GM20000 (cell line): ENCODE measurements around the gene TCF15.

Experiments used
- DNase-seq: peaks from one replicate; pipeline ENCODE4 v3.0.0; 2012; ENCODE audit warnings: low spot score
- TF ChIP-seq, protein P1 (sequence below): IDR thresholded peaks from 2 replicates; pipeline ENCODE4 v1.5.1; 2012; ENCODE audit warnings: mild to moderate bottlenecking, control low read depth; ENCODE audit errors: extremely low read depth, missing control alignments

Gene TCF15

DNA sequence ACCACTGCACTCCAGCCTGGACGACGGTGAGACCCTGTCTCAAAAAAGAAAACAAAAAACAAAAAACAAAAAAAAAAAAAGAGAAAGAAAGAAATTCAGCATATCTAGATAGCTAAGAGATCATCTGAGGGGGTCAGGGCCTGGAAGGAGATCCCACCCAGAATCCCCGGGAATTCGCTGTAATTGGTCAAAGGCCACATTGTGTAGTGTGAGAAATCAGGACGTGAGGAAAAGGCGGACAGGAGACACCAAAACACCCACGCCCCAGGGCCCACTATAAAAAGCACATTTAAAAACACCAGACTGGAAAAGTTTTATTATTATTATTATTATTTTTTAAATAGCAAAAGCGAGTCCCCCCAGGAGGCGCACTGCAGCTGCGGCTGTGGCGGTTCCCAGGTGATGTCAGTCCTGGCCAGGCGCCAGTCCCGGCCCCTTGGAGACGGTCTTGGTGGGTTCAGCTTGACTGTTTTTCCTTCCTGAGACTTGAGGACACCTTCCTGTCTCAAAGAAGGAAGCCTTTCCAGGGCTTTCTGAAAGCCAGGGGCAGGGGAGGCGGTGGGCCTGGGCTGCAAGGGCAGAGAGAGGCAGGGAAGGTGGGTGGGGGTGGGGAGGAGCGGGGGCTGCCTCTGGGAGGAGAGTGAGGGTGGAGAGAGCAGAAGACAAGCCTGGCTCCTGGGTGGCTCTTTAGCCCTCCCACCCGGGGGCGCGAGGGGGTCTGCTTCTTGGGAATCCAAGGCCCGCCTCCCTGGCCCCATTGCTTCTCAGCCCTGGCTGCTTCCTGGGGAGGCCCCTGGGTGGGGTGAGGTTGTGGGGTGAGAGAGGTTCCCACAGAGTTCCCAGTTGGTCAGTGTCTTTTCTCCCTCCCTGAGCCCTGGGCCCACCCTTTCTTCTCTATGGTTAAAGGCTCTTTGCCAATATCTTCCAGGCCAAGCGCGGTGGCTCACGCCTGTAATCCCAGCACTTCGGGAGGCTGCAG, 14.5 kb downstream of the TCF15 start:
- no peak for DNase-seq
- TF ChIP-seq, protein P1, sequence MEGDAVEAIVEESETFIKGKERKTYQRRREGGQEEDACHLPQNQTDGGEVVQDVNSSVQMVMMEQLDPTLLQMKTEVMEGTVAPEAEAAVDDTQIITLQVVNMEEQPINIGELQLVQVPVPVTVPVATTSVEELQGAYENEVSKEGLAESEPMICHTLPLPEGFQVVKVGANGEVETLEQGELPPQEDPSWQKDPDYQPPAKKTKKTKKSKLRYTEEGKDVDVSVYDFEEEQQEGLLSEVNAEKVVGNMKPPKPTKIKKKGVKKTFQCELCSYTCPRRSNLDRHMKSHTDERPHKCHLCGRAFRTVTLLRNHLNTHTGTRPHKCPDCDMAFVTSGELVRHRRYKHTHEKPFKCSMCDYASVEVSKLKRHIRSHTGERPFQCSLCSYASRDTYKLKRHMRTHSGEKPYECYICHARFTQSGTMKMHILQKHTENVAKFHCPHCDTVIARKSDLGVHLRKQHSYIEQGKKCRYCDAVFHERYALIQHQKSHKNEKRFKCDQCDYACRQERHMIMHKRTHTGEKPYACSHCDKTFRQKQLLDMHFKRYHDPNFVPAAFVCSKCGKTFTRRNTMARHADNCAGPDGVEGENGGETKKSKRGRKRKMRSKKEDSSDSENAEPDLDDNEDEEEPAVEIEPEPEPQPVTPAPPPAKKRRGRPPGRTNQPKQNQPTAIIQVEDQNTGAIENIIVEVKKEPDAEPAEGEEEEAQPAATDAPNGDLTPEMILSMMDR = no peak

DNA sequence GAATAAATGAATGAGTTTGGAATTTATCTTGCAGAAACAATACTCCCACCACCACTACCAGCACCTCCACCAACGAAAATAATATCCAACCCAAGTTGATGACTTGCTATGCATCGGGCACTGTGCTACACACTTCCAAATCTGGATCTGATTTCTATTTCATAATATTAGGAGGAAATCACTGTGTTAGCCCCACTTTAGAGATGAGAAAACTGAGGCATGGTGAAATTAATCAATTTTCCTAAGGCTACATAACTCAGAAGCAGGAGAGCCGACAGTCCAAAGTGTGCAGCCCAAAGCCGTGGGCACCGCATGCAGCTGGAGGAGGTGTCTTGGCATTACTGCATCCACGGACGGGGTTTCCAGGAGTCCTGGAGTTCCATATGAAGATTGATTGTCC, 17.6 kb downstream of the TCF15 start:
- DNase-seq = no peak
- TF ChIP-seq, protein P1 = no peak

DNA sequence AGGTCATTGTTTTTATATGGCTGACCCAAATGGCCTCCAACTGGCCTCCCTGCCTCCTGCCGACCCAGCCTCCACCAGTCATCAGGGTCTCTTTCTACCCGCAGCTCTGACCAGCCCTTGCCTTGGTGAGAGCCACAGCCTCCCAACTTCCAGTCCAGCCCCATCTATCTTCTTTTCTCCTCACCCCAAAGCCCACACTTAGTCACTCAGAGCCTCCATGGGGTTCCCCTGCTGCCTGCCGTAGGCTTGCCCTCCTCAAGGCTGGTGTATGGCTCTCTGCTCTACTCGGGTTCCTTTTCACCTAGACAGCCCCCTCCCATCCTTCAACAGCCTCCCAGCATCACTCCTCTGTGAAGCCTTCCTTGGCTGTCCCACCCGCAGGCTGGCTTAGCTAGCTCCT, 18.2 kb downstream of the TCF15 start:
- TF ChIP-seq, protein P1 = no peak
- DNase-seq = no peak

DNA sequence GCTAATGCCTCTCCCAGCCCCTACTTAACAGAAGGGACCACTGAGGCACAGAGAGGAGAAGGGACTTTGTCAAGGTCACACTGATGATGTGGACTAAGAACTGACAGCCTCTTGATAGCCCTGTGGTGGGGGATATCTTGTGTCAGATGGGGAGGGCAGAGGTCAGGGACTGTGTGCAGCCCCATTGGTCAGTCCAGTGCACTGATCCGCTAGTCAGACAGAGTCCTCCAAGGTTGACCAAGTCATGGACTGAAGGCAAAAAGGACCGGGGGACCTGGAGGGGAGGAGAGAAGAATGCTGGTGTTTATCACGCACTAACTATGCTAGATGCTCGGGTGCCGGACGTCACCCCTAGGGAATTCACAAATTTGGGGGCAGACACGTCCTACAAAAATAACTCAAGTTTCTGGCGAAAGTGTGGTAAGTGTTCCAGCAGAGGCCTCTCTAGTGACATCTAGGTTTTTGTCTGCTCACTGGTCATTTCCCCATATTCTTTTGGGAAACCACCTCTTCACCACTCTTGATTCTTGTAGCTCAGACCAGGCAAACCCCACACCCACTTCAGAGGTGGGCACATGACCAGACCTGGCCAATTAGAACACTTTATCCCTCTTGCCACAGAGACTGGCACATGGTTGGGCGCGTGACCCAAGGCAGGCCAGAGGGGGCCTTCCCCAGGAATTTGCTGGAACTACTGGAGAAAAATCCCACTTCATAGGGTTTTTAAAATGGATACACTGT, 21.0 kb downstream of the TCF15 start:
- TF ChIP-seq, protein P1 = peak; percentile 21
- DNase-seq = peak; percentile 77

DNA sequence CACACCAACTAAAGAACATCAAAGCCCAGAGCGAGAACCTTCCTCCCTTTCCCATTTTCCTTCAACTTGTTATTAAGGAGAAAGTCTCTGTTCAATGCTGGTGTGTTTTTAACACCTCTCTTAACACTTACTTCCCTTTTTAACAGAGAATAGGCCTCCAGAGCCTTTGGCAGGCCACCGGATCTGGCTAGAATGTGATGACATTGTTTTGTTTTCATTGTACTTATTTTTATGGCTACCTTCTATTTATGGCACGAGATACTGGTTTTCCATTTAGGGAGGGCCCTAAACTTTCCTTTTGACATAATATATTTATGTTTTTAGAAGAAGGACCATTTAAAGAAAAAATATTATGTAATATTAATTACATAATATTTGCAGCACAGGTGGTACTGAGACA, 21.6 kb downstream of the TCF15 start:
- no peak for DNase-seq
- TF ChIP-seq, protein P1 = no peak

DNA sequence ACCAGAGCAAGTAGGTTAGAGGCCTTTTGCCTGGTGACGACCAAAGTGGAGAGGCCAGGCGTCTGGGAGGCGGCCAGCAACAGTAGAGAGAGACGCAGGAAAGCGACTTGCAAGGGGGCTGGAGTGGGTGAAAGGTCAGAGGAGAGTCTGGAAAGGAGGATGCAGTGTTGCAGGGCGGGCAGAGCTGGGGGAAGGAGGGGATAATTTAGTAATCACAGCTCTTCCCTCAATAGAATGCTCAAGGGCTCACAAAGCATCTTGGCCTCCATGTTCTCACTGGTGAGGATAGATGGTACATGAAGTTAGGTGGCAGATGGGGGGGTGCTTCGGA, 25.2 kb downstream of the TCF15 start:
- TF ChIP-seq, protein P1 = no peak

More for the DNA sequence above, 25.2 kb downstream of the TCF15 start:
- DNase-seq = no peak
